ENCODE results near the gene SPTA1.

SPTA1 gene

GRCh38 chr1:158572226-158572625, 114.3 kb downstream of the SPTA1 start:
- no peak for DNase-seq (ENCODE audit: low read depth, low spot score)

- no peak for DNase-seq (ENCODE audit: low read depth, low spot score)
Measured at GRCh38 chr1:158570480-158570879, 116.0 kb downstream of the SPTA1 start, which contains the start of gene OR6P1. Gene OR6P1, minus strand, starts transcription at chr1:158570580. Its CDS starts 6,976 bp downstream, at chr1:158563604.

- no peak for DNase-seq (ENCODE audit: low read depth, low spot score)
Measured at GRCh38 chr1:158564608-158565007, 121.9 kb downstream of the SPTA1 start.

DNA sequence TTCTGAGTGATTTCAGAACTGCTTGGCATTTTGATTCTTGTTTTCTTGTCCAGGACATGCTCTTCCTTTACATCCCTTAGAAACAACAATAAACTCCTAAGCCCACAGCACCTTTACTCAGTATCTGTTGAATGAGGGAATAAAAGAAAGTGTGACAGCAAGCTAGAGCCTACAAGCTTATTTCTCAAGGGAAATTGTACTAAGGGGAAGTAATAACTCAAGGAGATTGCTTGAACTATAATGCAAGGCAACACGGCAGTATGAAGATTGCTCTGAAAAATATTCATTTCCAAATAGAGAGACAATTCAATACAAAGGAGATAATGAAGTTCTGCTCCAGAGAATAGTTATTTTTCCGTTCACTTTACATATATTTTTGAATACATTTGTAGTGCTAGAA, 122.7 kb downstream of the SPTA1 start:
- DNase-seq (ENCODE audit: low read depth, low spot score) = no peak

All from brain pericyte (primary cell).